Measurements from ENCODE around the gene ENTHD1.

DNA sequence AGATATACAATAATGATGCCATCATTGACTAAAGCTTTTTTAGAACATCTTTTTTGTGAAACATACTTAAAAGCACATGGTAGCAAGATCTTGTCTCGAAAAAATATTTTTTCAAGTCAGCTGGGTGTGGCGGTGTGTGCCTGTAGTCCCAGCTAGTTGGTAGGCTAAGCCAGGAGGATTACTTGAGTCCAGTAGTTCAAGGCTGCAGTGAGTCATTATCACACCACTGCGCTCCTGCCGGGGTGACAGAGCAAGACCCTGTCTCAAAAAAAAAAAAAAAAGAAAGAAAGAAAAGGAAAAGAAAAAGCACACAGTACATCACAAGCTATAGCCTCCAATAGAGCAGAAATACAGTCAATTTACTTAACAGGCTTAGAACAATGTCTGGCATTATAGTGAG is 37.0 kb downstream of the ENTHD1 start:
- TF ChIP-seq, protein P1, sequence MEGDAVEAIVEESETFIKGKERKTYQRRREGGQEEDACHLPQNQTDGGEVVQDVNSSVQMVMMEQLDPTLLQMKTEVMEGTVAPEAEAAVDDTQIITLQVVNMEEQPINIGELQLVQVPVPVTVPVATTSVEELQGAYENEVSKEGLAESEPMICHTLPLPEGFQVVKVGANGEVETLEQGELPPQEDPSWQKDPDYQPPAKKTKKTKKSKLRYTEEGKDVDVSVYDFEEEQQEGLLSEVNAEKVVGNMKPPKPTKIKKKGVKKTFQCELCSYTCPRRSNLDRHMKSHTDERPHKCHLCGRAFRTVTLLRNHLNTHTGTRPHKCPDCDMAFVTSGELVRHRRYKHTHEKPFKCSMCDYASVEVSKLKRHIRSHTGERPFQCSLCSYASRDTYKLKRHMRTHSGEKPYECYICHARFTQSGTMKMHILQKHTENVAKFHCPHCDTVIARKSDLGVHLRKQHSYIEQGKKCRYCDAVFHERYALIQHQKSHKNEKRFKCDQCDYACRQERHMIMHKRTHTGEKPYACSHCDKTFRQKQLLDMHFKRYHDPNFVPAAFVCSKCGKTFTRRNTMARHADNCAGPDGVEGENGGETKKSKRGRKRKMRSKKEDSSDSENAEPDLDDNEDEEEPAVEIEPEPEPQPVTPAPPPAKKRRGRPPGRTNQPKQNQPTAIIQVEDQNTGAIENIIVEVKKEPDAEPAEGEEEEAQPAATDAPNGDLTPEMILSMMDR (IDR thresholded peaks at IDR 0.05): no peak
- TF ChIP-seq POLR2A (IDR thresholded peaks at IDR 0.05): no peak

All from Peyer's patch (tissue), 4 donors.